NCI-H1105 (cell line): ENCODE data around the gene MYOC.
"Not testable (repeated sequence)": the region's sequence is repeated elsewhere in the genome, so short reads cannot be mapped to it uniquely, and the experiment has no call there.

Source experiments
- DNase-seq: peaks from one replicate; lab custom pipeline; 2025; lab: John Stamatoyannopoulos, UW

The MYOC gene

GRCh38 chr1:171646249-171646560 is 6.3 kb downstream of the MYOC start:
- DNase-seq = no peak

GRCh38 chr1:171645553-171646248 is 6.8 kb downstream of the MYOC start:
- no peak for DNase-seq

- DNase-seq = peak; percentile 2
Measured at GRCh38 chr1:171644805-171645483, 7.5 kb downstream of the MYOC start.

- no peak for DNase-seq
Measured at GRCh38 chr1:171643156-171643555, 9.3 kb downstream of the MYOC start.

- no peak for DNase-seq
Measured at GRCh38 chr1:171642197-171642596, 10.3 kb downstream of the MYOC start.

GRCh38 chr1:171641076-171641864 is 11.2 kb downstream of the MYOC start:
- DNase-seq = no peak

GRCh38 chr1:171640225-171640624 is 12.3 kb downstream of the MYOC start:
- DNase-seq = no peak

GRCh38 chr1:171637928-171638576 is 14.4 kb downstream of the MYOC start:
- no peak for DNase-seq

- no peak for DNase-seq
Measured at GRCh38 chr1:171636141-171636540, 16.3 kb downstream of the MYOC start.

- no peak for DNase-seq
Measured at GRCh38 chr1:171635661-171636060, 16.8 kb downstream of the MYOC start.

- no peak for DNase-seq
Measured at GRCh38 chr1:171628225-171628624, 24.3 kb downstream of the MYOC start.

- no peak for DNase-seq
Measured at GRCh38 chr1:171627020-171627419, 25.5 kb downstream of the MYOC start.

- DNase-seq = no peak
Measured at GRCh38 chr1:171625225-171625624, 27.3 kb downstream of the MYOC start.

- DNase-seq = no peak
Measured at GRCh38 chr1:171623651-171624331, 28.7 kb downstream of the MYOC start.

GRCh38 chr1:171622152-171622462 is 30.4 kb downstream of the MYOC start, which contains the start of gene MYOCOS:
TSS of gene MYOCOS (plus strand) at chr1:171622243. CDS start at chr1:171623884, 1,641 bp downstream.
- DNase-seq = no peak

- DNase-seq = no peak
Measured at GRCh38 chr1:171616586-171616985, 35.9 kb downstream of the MYOC start.

- DNase-seq = not testable (repeated sequence)
Measured at GRCh38 chr1:171615122-171615906, 37.2 kb downstream of the MYOC start.

GRCh38 chr1:171613282-171613681 is 39.2 kb downstream of the MYOC start:
- DNase-seq = no peak

GRCh38 chr1:171611306-171611705 is 41.2 kb downstream of the MYOC start:
- DNase-seq = no peak

GRCh38 chr1:171610385-171610784 is 42.1 kb downstream of the MYOC start:
- DNase-seq = no peak

GRCh38 chr1:171606402-171606941 is 46.0 kb downstream of the MYOC start:
- no peak for DNase-seq
